Measurements from ENCODE around the gene ARL8A.
"Not testable (repeated sequence)": the region's sequence is repeated elsewhere in the genome, so short reads cannot be mapped to it uniquely, and the experiment has no call there.

ARL8A gene

GRCh38 chr1:202172015-202172355, 27.4 kb upstream of the ARL8A start:
- in situ Hi-C loops (cut with MboI; ENCODE audit: low sequenced_read_pairs, unreplicated experiment): no loop called here
- TF ChIP-seq, protein P1, sequence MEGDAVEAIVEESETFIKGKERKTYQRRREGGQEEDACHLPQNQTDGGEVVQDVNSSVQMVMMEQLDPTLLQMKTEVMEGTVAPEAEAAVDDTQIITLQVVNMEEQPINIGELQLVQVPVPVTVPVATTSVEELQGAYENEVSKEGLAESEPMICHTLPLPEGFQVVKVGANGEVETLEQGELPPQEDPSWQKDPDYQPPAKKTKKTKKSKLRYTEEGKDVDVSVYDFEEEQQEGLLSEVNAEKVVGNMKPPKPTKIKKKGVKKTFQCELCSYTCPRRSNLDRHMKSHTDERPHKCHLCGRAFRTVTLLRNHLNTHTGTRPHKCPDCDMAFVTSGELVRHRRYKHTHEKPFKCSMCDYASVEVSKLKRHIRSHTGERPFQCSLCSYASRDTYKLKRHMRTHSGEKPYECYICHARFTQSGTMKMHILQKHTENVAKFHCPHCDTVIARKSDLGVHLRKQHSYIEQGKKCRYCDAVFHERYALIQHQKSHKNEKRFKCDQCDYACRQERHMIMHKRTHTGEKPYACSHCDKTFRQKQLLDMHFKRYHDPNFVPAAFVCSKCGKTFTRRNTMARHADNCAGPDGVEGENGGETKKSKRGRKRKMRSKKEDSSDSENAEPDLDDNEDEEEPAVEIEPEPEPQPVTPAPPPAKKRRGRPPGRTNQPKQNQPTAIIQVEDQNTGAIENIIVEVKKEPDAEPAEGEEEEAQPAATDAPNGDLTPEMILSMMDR (IDR thresholded peaks at IDR 0.05; ENCODE audit: borderline replicate concordance, control extremely low read depth, extremely low read depth, insufficient read depth, missing control alignments): no peak
- no peak for DNase-seq (ENCODE audit: low spot score)

- no peak for DNase-seq (ENCODE audit: low spot score)
- in situ Hi-C loops (cut with MboI; ENCODE audit: low sequenced_read_pairs, unreplicated experiment): no loop called here
- TF ChIP-seq, protein P1 (IDR thresholded peaks at IDR 0.05; ENCODE audit: borderline replicate concordance, control extremely low read depth, extremely low read depth, insufficient read depth, missing control alignments): no peak
These were observed 26.9 kb upstream of the ARL8A start for GRCh38 chr1:202171292-202172014.

DNA sequence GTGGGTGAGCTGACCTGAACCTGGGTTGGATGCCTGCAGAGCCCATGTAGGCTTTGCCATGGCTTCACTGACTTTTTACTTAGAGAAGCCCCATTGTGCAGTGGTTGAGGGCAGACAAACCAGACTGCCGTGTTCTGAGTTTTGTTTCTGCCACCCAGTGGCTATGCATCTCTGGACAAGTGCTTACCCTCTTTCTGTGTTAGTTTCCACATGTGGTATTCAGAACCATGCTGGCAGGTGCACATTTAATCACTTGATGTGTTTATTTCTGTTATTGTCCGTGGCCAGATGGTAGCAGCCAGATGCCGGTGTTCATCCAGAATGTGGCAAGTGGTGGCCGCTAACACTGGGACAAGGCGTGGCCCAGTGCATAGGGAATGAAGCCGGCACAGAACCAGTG, 26.2 kb upstream of the ARL8A start:
- in situ Hi-C loops (cut with MboI; ENCODE audit: low sequenced_read_pairs, unreplicated experiment): no loop called here
- TF ChIP-seq, protein P1 (IDR thresholded peaks at IDR 0.05; ENCODE audit: borderline replicate concordance, control extremely low read depth, extremely low read depth, insufficient read depth, missing control alignments): no peak
- DNase-seq (ENCODE audit: low spot score): no peak

GRCh38 chr1:202168861-202169260, 24.3 kb upstream of the ARL8A start:
- DNase-seq (ENCODE audit: low spot score): no peak
- in situ Hi-C loops (cut with MboI; ENCODE audit: low sequenced_read_pairs, unreplicated experiment): no loop called here
- TF ChIP-seq, protein P1 (IDR thresholded peaks at IDR 0.05; ENCODE audit: borderline replicate concordance, control extremely low read depth, extremely low read depth, insufficient read depth, missing control alignments): no peak

- TF ChIP-seq, protein P1 (IDR thresholded peaks at IDR 0.05; ENCODE audit: borderline replicate concordance, control extremely low read depth, extremely low read depth, insufficient read depth, missing control alignments): no peak
- DNase-seq (ENCODE audit: low spot score): no peak
- in situ Hi-C loops (cut with MboI; ENCODE audit: low sequenced_read_pairs, unreplicated experiment): no loop called here
These were observed 23.3 kb upstream of the ARL8A start for GRCh38 chr1:202167708-202168415.

GRCh38 chr1:202167054-202167453, 22.5 kb upstream of the ARL8A start:
- DNase-seq (ENCODE audit: low spot score); in situ Hi-C loops (cut with MboI; ENCODE audit: low sequenced_read_pairs, unreplicated experiment): not testable (repeated sequence)

All from GM13976 (cell line).